ENCODE results near the gene CCL25. TPM values are rescaled to one million over a fixed set of nuclear protein-coding genes. Genes with fewer than 3 reads are reported as not detected.

The CCL25 gene
- polyA plus RNA-seq, 2 donors, result 0.14 TPM; not detected in 1

GRCh38 chr19:8081569-8082550 is 29.3 kb downstream of the CCL25 start:
- Histone ChIP-seq H3K27ac (ENCODE audit: low read depth in 2 of 2, low read length in 1 of 2) (no peak overlapping the region), H3K9me3 (ENCODE audit: control insufficient read depth in 2 of 2, insufficient read depth in 1 of 2, low read depth in 1 of 2, low read length in 1 of 2) (peaks cover 0 to 3% of the 10 kb centered on the region in 2 donors), H3K4me1 (ENCODE audit: control insufficient read depth in 2 of 2, insufficient read depth in 2 of 2, low read length in 1 of 2) (peaks cover 0 to 3% of the 10 kb centered on the region in 2 donors), H3K36me3 (ENCODE audit: control insufficient read depth in 2 of 2, insufficient read depth in 2 of 2, low read length in 1 of 2) (no peaks in the 10 kb centered on the region), H3K4me3 (ENCODE audit: low read depth in 1 of 2, low read length in 2 of 2) (no peak overlapping the region), H3K27me3 (ENCODE audit: control insufficient read depth in 1 of 2, insufficient read depth in 2 of 2, low read length in 2 of 2) (no peaks in the 10 kb centered on the region)
- 75 to 82% methylated on average over 11 of the region's 11 CpGs for WGBS, 2 donors

GRCh38 chr19:8083141-8083540 is 30.6 kb downstream of the CCL25 start:
- H3K36me3 ChIP-seq (ENCODE audit: control insufficient read depth in 2 of 2, insufficient read depth in 2 of 2, low read length in 1 of 2), result no peaks in the 10 kb centered on the region
- peaks cover 0 to 3% of the 10 kb centered on the region in 2 donors for H3K4me1 ChIP-seq (ENCODE audit: control insufficient read depth in 2 of 2, insufficient read depth in 2 of 2, low read length in 1 of 2)
- WGBS, 2 donors, result 83 to 85% methylated on average over 11 to 12 of the region's 12 CpGs
- no peaks in the 10 kb centered on the region for H3K27me3 ChIP-seq (ENCODE audit: control insufficient read depth in 1 of 2, insufficient read depth in 2 of 2, low read length in 2 of 2)
- H3K4me3 ChIP-seq (ENCODE audit: low read depth in 1 of 2, low read length in 2 of 2), result no peak overlapping the region
- no peak overlapping the region for H3K27ac ChIP-seq (ENCODE audit: low read depth in 2 of 2, low read length in 1 of 2)
- peaks cover 0 to 6% of the 10 kb centered on the region in 2 donors for H3K9me3 ChIP-seq (ENCODE audit: control insufficient read depth in 2 of 2, insufficient read depth in 1 of 2, low read depth in 1 of 2, low read length in 1 of 2)

GRCh38 chr19:8084152-8084551 is 31.6 kb downstream of the CCL25 start:
- Histone ChIP-seq H3K4me1 (ENCODE audit: control insufficient read depth in 2 of 2, insufficient read depth in 2 of 2, low read length in 1 of 2) (peaks cover 0 to 3% of the 10 kb centered on the region in 2 donors), H3K27ac (ENCODE audit: low read depth in 2 of 2, low read length in 1 of 2) (no peak overlapping the region), H3K36me3 (ENCODE audit: control insufficient read depth in 2 of 2, insufficient read depth in 2 of 2, low read length in 1 of 2) (no peaks in the 10 kb centered on the region), H3K4me3 (ENCODE audit: low read depth in 1 of 2, low read length in 2 of 2) (no peak overlapping the region), H3K9me3 (ENCODE audit: control insufficient read depth in 2 of 2, insufficient read depth in 1 of 2, low read depth in 1 of 2, low read length in 1 of 2) (peaks cover 0 to 6% of the 10 kb centered on the region in 2 donors), H3K27me3 (ENCODE audit: control insufficient read depth in 1 of 2, insufficient read depth in 2 of 2, low read length in 2 of 2) (no peaks in the 10 kb centered on the region)
- 91% methylated on average over 13 of the region's 13 CpGs for WGBS, 2 donors

- 54 to 57% methylated on average over 18 to 20 of the region's 20 CpGs for WGBS, 2 donors
These were observed 33.2 kb downstream of the CCL25 start for GRCh38 chr19:8085598-8086408.

GRCh38 chr19:8086849-8087248 is 34.3 kb downstream of the CCL25 start:
- 91 to 93% methylated on average over 13 of the region's 13 CpGs for WGBS, 2 donors
- no peaks in the 10 kb centered on the region for H3K36me3 ChIP-seq (ENCODE audit: control insufficient read depth in 2 of 2, insufficient read depth in 2 of 2, low read length in 1 of 2)
- H3K4me3 ChIP-seq (ENCODE audit: low read depth in 1 of 2, low read length in 2 of 2), result no peak overlapping the region
- peaks cover 0 to 3% of the 10 kb centered on the region in 2 donors for H3K4me1 ChIP-seq (ENCODE audit: control insufficient read depth in 2 of 2, insufficient read depth in 2 of 2, low read length in 1 of 2)
- H3K27ac ChIP-seq (ENCODE audit: low read depth in 2 of 2, low read length in 1 of 2), result no peak overlapping the region
- H3K27me3 ChIP-seq (ENCODE audit: control insufficient read depth in 1 of 2, insufficient read depth in 2 of 2, low read length in 2 of 2), result no peaks in the 10 kb centered on the region
- H3K9me3 ChIP-seq (ENCODE audit: control insufficient read depth in 2 of 2, insufficient read depth in 1 of 2, low read depth in 1 of 2, low read length in 1 of 2), result peaks cover 0 to 7% of the 10 kb centered on the region in 2 donors

More at GRCh38 chr19:8085598-8086408, 33.2 kb downstream of the CCL25 start:
- no peaks in the 10 kb centered on the region for H3K27me3 ChIP-seq (ENCODE audit: control insufficient read depth in 1 of 2, insufficient read depth in 2 of 2, low read length in 2 of 2)
- peaks cover 0 to 3% of the 10 kb centered on the region in 2 donors for H3K4me1 ChIP-seq (ENCODE audit: control insufficient read depth in 2 of 2, insufficient read depth in 2 of 2, low read length in 1 of 2)
- H3K36me3 ChIP-seq (ENCODE audit: control insufficient read depth in 2 of 2, insufficient read depth in 2 of 2, low read length in 1 of 2), result no peaks in the 10 kb centered on the region
- H3K4me3 ChIP-seq (ENCODE audit: low read depth in 1 of 2, low read length in 2 of 2), result no peak overlapping the region
- H3K27ac ChIP-seq (ENCODE audit: low read depth in 2 of 2, low read length in 1 of 2), result no peak overlapping the region
- H3K9me3 ChIP-seq (ENCODE audit: control insufficient read depth in 2 of 2, insufficient read depth in 1 of 2, low read depth in 1 of 2, low read length in 1 of 2), result peaks cover 0 to 9% of the 10 kb centered on the region in 2 donors

GRCh38 chr19:8087876-8088275 is 35.3 kb downstream of the CCL25 start:
- no peak overlapping the region for H3K4me3 ChIP-seq (ENCODE audit: low read depth in 1 of 2, low read length in 2 of 2)
- peaks cover 0 to 7% of the 10 kb centered on the region in 2 donors for H3K9me3 ChIP-seq (ENCODE audit: control insufficient read depth in 2 of 2, insufficient read depth in 1 of 2, low read depth in 1 of 2, low read length in 1 of 2)
- no peaks in the 10 kb centered on the region for H3K27me3 ChIP-seq (ENCODE audit: control insufficient read depth in 1 of 2, insufficient read depth in 2 of 2, low read length in 2 of 2)
- WGBS, 2 donors, result 95% methylated on average over 13 to 15 of the region's 15 CpGs
- peaks cover 0 to 3% of the 10 kb centered on the region in 2 donors for H3K4me1 ChIP-seq (ENCODE audit: control insufficient read depth in 2 of 2, insufficient read depth in 2 of 2, low read length in 1 of 2)
- H3K27ac ChIP-seq (ENCODE audit: low read depth in 2 of 2, low read length in 1 of 2), result no peak overlapping the region
- H3K36me3 ChIP-seq (ENCODE audit: control insufficient read depth in 2 of 2, insufficient read depth in 2 of 2, low read length in 1 of 2), result no peaks in the 10 kb centered on the region

- WGBS, 2 donors, result 81 to 83% methylated on average over 8 of the region's 8 CpGs
- Histone ChIP-seq H3K4me3 (ENCODE audit: low read depth in 1 of 2, low read length in 2 of 2) (no peak overlapping the region), H3K27me3 (ENCODE audit: control insufficient read depth in 1 of 2, insufficient read depth in 2 of 2, low read length in 2 of 2) (no peaks in the 10 kb centered on the region), H3K36me3 (ENCODE audit: control insufficient read depth in 2 of 2, insufficient read depth in 2 of 2, low read length in 1 of 2) (no peaks in the 10 kb centered on the region), H3K9me3 (ENCODE audit: control insufficient read depth in 2 of 2, insufficient read depth in 1 of 2, low read depth in 1 of 2, low read length in 1 of 2) (peaks cover 0 to 7% of the 10 kb centered on the region in 2 donors), H3K4me1 (ENCODE audit: control insufficient read depth in 2 of 2, insufficient read depth in 2 of 2, low read length in 1 of 2) (peaks cover 0 to 3% of the 10 kb centered on the region in 2 donors), H3K27ac (ENCODE audit: low read depth in 2 of 2, low read length in 1 of 2) (no peak overlapping the region)
These were observed 36.4 kb downstream of the CCL25 start for GRCh38 chr19:8088752-8089663.

GRCh38 chr19:8089664-8090601 is 37.4 kb downstream of the CCL25 start:
- peaks cover 0 to 3% of the 10 kb centered on the region in 2 donors for H3K4me1 ChIP-seq (ENCODE audit: control insufficient read depth in 2 of 2, insufficient read depth in 2 of 2, low read length in 1 of 2)
- WGBS, 2 donors, result 79 to 82% methylated on average over 18 of the region's 19 CpGs

More at GRCh38 chr19:8089664-8090601, 37.4 kb downstream of the CCL25 start:
- no peak overlapping the region for H3K4me3 ChIP-seq (ENCODE audit: low read depth in 1 of 2, low read length in 2 of 2)
- peaks cover 4 to 12% of the 10 kb centered on the region in 2 donors for H3K9me3 ChIP-seq (ENCODE audit: control insufficient read depth in 2 of 2, insufficient read depth in 1 of 2, low read depth in 1 of 2, low read length in 1 of 2)
- H3K27me3 ChIP-seq (ENCODE audit: control insufficient read depth in 1 of 2, insufficient read depth in 2 of 2, low read length in 2 of 2), result no peaks in the 10 kb centered on the region
- no peaks in the 10 kb centered on the region for H3K36me3 ChIP-seq (ENCODE audit: control insufficient read depth in 2 of 2, insufficient read depth in 2 of 2, low read length in 1 of 2)
- H3K27ac ChIP-seq (ENCODE audit: low read depth in 2 of 2, low read length in 1 of 2), result no peak overlapping the region
